Measurements from ENCODE around the gene RELL1.

RELL1 gene

DNA sequence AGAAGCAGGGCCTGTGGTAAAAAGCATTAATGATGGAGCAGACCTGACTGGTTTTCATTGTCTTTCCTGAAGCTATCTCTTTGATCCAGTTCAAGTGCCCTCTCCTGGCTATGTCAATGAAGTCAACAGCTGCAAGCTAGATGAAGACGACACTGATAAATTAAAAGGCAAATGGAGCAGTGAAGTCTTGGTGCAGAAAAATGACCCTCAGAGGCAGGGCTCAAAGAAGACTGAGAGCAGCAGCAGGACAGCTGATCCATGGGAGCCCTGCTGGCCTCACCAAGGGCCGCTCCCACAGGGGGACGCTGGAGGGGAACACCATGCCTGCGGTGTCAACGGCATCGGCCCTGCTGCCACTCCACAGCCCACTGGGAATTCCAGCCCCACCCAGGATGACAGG lies 96.2 kb downstream of the RELL1 start:
- no peak overlapping the region for H3K4me3 ChIP-seq (ENCODE audit: low read length)
- H3K27me3 ChIP-seq (ENCODE audit: control insufficient read depth, low read length), result no peaks in the 10 kb centered on the region
- H4K20me1 ChIP-seq (ENCODE audit: control insufficient read depth, insufficient read depth, low read depth, low read length), result no peaks in the 10 kb centered on the region
- no peak overlapping the region for H3K4me2 ChIP-seq (ENCODE audit: low read length)
- H3K9me3 ChIP-seq (ENCODE audit: control insufficient read depth, insufficient read depth, low read length), result no peaks in the 10 kb centered on the region
- no peaks in the 10 kb centered on the region for H3K4me1 ChIP-seq (ENCODE audit: control insufficient read depth, low read length)
- no peaks in the 10 kb centered on the region for H3K36me3 ChIP-seq (ENCODE audit: control insufficient read depth, low read length)
- no peak overlapping the region for H3K27ac ChIP-seq (ENCODE audit: low read depth, low read length)
- H3K9me2 ChIP-seq (replicated peaks; ENCODE audit: control insufficient read depth, low read length), result no peaks in the 10 kb centered on the region
- TF ChIP-seq CTCF (IDR thresholded peaks at IDR 0.05; ENCODE audit: low read depth, low read length, poor library complexity, severe bottlenecking), result no peak
- TF ChIP-seq EZH2phosphoT487 (IDR thresholded peaks at IDR 0.05; ENCODE audit: borderline replicate concordance, low read length), result no peak
- H3F3A ChIP-seq (ENCODE audit: control insufficient read depth, insufficient read depth), result no peaks in the 10 kb centered on the region
- H3K79me2 ChIP-seq (ENCODE audit: control insufficient read depth, low read length), result no peaks in the 10 kb centered on the region

- Histone ChIP-seq H3F3A (ENCODE audit: control insufficient read depth, insufficient read depth) (no peaks in the 10 kb centered on the region), H3K27me3 (ENCODE audit: control insufficient read depth, low read length) (no peaks in the 10 kb centered on the region), H3K4me3 (ENCODE audit: low read length) (no peak overlapping the region), H3K4me1 (ENCODE audit: control insufficient read depth, low read length) (no peaks in the 10 kb centered on the region), H3K27ac (ENCODE audit: low read depth, low read length) (no peak overlapping the region), H3K36me3 (ENCODE audit: control insufficient read depth, low read length) (no peaks in the 10 kb centered on the region), H3K9me3 (ENCODE audit: control insufficient read depth, insufficient read depth, low read length) (no peaks in the 10 kb centered on the region), H3K4me2 (ENCODE audit: low read length) (no peak overlapping the region), H4K20me1 (ENCODE audit: control insufficient read depth, insufficient read depth, low read depth, low read length) (no peaks in the 10 kb centered on the region), H3K9me2 (replicated peaks; ENCODE audit: control insufficient read depth, low read length) (no peaks in the 10 kb centered on the region), H3K79me2 (ENCODE audit: control insufficient read depth, low read length) (no peaks in the 10 kb centered on the region)
- TF ChIP-seq EZH2phosphoT487 (IDR thresholded peaks at IDR 0.05; ENCODE audit: borderline replicate concordance, low read length) (no peak), CTCF (IDR thresholded peaks at IDR 0.05; ENCODE audit: low read depth, low read length, poor library complexity, severe bottlenecking) (no peak)
Observed at GRCh38 chr4:37588150-37588549, 98.0 kb downstream of the RELL1 start.

GRCh38 chr4:37586194-37586593 lies 100.0 kb downstream of the RELL1 start:
- Histone ChIP-seq H3K9me2 (replicated peaks; ENCODE audit: control insufficient read depth, low read length) (no peaks in the 10 kb centered on the region), H3F3A (ENCODE audit: control insufficient read depth, insufficient read depth) (no peaks in the 10 kb centered on the region), H3K4me3 (ENCODE audit: low read length) (no peak overlapping the region), H3K27me3 (ENCODE audit: control insufficient read depth, low read length) (no peaks in the 10 kb centered on the region), H3K9me3 (ENCODE audit: control insufficient read depth, insufficient read depth, low read length) (no peaks in the 10 kb centered on the region), H3K4me2 (ENCODE audit: low read length) (no peak overlapping the region), H3K36me3 (ENCODE audit: control insufficient read depth, low read length) (no peaks in the 10 kb centered on the region), H4K20me1 (ENCODE audit: control insufficient read depth, insufficient read depth, low read depth, low read length) (no peaks in the 10 kb centered on the region), H3K27ac (ENCODE audit: low read depth, low read length) (no peak overlapping the region), H3K4me1 (ENCODE audit: control insufficient read depth, low read length) (no peaks in the 10 kb centered on the region), H3K79me2 (ENCODE audit: control insufficient read depth, low read length) (no peaks in the 10 kb centered on the region)
- no peak for TF ChIP-seq EZH2phosphoT487 (IDR thresholded peaks at IDR 0.05; ENCODE audit: borderline replicate concordance, low read length)
- TF ChIP-seq CTCF (IDR thresholded peaks at IDR 0.05; ENCODE audit: low read depth, low read length, poor library complexity, severe bottlenecking), result no peak
